ENCODE results near the gene SLC29A4.

Gene SLC29A4

DNA sequence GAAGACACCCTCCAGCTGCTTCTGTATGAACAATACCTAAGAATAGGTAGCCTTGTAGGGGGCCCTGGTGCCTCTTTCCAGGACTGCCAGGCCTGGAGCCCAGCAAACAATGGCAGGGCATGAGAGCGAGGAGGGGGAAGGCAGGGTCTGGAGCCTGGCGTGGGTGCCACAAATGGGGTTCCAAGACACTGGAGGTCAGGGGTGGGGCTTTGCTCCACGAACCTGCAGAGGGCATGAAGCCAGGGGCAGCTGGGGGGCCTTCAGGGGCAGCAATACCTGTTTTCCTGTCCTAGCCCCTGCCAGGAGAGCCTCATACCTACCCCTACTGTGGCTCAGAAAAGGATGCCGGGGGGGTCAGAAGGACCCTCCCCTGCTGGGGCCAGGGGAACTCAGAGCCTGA lies 61.6 kb downstream of the SLC29A4 start:
- no peaks in the 10 kb centered on the region for H3K36me3 ChIP-seq (ENCODE audit: control insufficient read depth, insufficient read depth, low read length)
- no peaks in the 10 kb centered on the region for H3K9me3 ChIP-seq (ENCODE audit: control insufficient read depth, insufficient read depth, low read length)

DNA sequence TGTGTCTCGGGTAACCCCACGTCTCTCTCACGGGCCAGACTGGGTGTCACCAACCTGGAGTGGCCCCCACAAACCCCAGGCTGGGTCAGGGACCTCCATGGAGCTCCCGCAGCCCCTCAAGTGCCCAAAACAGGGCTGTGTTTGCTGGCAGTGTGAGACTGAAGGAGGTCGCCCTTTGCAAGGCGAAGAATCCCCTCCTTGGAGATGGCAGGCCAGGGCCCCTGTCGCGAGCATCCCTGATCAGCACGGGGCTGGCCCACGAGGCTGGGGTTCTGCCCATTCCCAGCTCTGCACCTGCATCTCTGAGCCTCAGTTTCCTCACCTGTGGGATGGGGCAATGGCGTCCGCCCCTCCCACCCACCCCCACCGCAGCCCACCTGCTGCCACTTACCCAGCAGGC lies 62.4 kb downstream of the SLC29A4 start:
- H3K36me3 ChIP-seq (ENCODE audit: control insufficient read depth, insufficient read depth, low read length), result no peaks in the 10 kb centered on the region
- H3K9me3 ChIP-seq (ENCODE audit: control insufficient read depth, insufficient read depth, low read length), result no peaks in the 10 kb centered on the region
- peaks cover 5% of the 10 kb centered on the region for H3K27me3 ChIP-seq (ENCODE audit: control insufficient read depth, insufficient read depth, low read length)
- H3K9ac ChIP-seq (ENCODE audit: low read depth, low read length), result no peak overlapping the region
- H3K4me3 ChIP-seq (ENCODE audit: low read depth, low read length), result no peak overlapping the region
- no peaks in the 10 kb centered on the region for H3K4me1 ChIP-seq (ENCODE audit: control insufficient read depth, insufficient read depth, low read length)

More for the DNA sequence above, 61.6 kb downstream of the SLC29A4 start:
- no peaks in the 10 kb centered on the region for H3K4me1 ChIP-seq (ENCODE audit: control insufficient read depth, insufficient read depth, low read length)
- H3K27me3 ChIP-seq (ENCODE audit: control insufficient read depth, insufficient read depth, low read length), result peaks cover 2% of the 10 kb centered on the region
- no peak overlapping the region for H3K9ac ChIP-seq (ENCODE audit: low read depth, low read length)
- H3K4me3 ChIP-seq (ENCODE audit: low read depth, low read length), result no peak overlapping the region

DNA sequence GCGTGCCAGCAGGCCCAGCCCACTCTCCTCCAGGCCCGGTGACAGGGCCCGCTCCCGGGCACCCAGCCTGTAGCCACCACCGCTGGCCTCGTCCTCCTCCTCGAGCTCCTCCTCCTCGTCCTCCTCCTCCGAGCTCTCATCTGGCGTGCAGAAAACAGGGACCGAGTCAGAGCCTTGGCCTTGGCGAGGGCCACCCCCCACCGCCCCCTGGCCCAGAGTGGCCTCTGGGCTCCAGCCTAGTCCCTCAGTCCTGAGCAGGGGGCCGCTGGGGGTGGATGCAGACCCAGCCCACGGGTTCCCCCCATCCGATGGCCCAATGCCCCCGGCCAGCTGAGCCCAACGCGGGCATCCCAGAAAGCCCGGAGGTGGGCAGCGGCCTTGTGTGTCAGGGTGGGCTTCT lies 62.9 kb downstream of the SLC29A4 start:
- no peak overlapping the region for H3K4me3 ChIP-seq (ENCODE audit: low read depth, low read length)
- H3K27me3 ChIP-seq (ENCODE audit: control insufficient read depth, insufficient read depth, low read length), result peaks cover 5% of the 10 kb centered on the region
- H3K9ac ChIP-seq (ENCODE audit: low read depth, low read length), result no peak overlapping the region
- no peaks in the 10 kb centered on the region for H3K9me3 ChIP-seq (ENCODE audit: control insufficient read depth, insufficient read depth, low read length)
- H3K4me1 ChIP-seq (ENCODE audit: control insufficient read depth, insufficient read depth, low read length), result peaks cover 2% of the 10 kb centered on the region
- H3K36me3 ChIP-seq (ENCODE audit: control insufficient read depth, insufficient read depth, low read length), result no peaks in the 10 kb centered on the region

DNA sequence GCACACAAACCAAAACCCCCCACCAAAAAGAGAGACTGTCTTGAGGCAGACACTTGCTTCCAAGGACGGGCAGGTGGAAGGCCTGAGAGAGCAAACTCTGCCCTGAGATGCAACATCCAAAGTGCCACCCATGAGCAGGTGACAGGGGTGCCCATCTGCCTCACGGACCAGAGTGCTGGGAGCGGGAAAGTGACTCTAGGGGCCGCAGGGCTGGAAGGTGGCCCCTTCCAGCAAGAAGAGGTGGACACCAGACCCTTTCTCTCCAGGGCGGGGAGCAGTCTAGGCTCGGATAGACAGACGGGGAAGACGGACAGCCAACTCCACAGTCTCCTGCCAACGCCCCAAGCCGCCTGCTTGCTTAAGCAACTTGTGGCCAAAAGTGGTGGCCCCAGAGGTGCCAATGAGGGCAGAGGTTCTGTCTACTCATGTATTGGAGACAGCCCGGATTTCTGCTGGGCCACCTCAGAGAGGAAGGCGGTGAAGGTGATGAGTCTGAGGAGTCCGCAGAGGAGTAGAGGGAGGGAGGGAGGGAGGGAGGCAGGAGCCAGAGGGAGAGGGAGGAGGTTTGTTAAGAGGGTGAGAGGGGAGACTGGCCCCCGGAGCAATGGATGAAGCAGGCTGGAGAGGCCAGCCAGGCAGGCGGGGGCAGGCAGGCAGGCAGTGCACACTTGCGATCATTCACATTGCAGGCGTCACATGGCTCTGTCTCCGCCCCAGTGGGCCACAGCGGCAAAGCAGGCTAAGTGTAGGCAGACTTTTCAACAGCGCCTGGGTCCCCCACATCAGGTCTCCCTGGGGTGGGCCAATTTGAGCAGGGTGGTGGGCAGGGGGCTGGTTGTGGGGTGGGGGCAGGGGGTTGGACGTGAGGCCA lies 65.6 kb downstream of the SLC29A4 start:
- Histone ChIP-seq H3K9me3 (ENCODE audit: control insufficient read depth, insufficient read depth, low read length) (no peaks in the 10 kb centered on the region), H3K4me3 (ENCODE audit: low read depth, low read length) (no peak overlapping the region), H3K36me3 (ENCODE audit: control insufficient read depth, insufficient read depth, low read length) (no peaks in the 10 kb centered on the region), H3K9ac (ENCODE audit: low read depth, low read length) (no peak overlapping the region), H3K4me1 (ENCODE audit: control insufficient read depth, insufficient read depth, low read length) (peaks cover 4% of the 10 kb centered on the region), H3K27me3 (ENCODE audit: control insufficient read depth, insufficient read depth, low read length) (peaks cover 12% of the 10 kb centered on the region)

DNA sequence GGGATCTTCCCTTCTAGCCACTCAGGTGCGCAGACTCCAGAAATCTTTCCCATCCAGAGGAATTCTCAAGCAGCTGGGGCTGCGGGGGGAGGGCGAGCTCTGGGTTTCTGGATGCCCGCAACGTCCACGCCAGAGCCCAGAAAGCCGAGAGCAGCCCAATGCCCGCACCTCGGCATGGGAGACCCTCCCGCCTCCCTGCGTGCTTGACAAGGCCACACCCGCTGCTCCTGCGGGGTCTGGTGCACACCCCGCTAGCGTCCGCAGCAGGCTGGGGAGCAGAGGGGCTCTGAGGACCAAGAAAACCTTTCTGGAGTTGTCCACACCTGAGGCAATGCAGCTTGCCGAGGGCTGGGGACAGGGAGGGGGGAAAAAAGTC lies 66.2 kb downstream of the SLC29A4 start:
- no peak overlapping the region for H3K9ac ChIP-seq (ENCODE audit: low read depth, low read length)
- peaks cover 4% of the 10 kb centered on the region for H3K4me1 ChIP-seq (ENCODE audit: control insufficient read depth, insufficient read depth, low read length)
- H3K9me3 ChIP-seq (ENCODE audit: control insufficient read depth, insufficient read depth, low read length), result no peaks in the 10 kb centered on the region
- peak overlapping the region; percentile 23 for H3K4me3 ChIP-seq (ENCODE audit: low read depth, low read length)
- peaks cover 12% of the 10 kb centered on the region for H3K27me3 ChIP-seq (ENCODE audit: control insufficient read depth, insufficient read depth, low read length)
- no peaks in the 10 kb centered on the region for H3K36me3 ChIP-seq (ENCODE audit: control insufficient read depth, insufficient read depth, low read length)

DNA sequence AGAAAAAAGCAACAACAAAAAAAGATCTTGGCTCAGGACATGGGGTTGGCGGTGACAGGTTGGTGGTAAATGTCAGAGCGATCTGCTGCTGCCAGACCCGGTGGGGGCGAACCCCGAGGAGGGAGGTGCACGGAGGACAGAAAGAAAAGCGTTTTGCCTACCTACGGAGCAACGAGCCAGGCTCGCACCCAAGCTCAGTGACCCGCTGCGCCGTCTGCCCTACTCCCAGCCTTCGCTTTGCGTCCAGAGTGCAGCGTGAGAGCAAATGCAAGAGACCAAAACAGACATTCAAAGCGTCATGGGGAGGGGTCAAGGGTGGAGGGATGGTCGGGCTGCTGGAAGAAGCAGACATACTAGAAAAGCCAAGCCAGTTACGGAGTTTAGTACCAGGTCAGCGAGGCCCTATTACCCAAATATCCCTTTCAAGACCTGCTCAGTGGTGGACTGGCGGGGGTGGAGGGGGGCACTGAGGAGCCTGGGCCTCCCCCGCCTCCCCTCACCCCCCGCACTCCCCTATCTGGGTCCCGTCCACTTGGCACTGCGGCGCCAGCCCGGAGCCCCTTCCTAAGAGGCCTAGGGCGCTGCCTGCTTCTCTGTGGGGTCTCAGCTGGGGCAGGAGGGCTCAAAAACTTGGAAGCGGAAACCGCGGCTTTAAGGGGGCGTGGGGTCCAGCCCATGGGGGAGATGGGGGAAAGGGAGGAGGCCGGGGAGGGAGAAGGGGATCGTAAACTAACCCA lies 66.9 kb downstream of the SLC29A4 start:
- peaks cover 4% of the 10 kb centered on the region for H3K4me1 ChIP-seq (ENCODE audit: control insufficient read depth, insufficient read depth, low read length)
- H3K36me3 ChIP-seq (ENCODE audit: control insufficient read depth, insufficient read depth, low read length), result no peaks in the 10 kb centered on the region
- no peak overlapping the region for H3K9ac ChIP-seq (ENCODE audit: low read depth, low read length)
- peaks cover 12% of the 10 kb centered on the region for H3K27me3 ChIP-seq (ENCODE audit: control insufficient read depth, insufficient read depth, low read length)
- H3K4me3 ChIP-seq (ENCODE audit: low read depth, low read length), result peak overlapping the region; percentile 23
- no peaks in the 10 kb centered on the region for H3K9me3 ChIP-seq (ENCODE audit: control insufficient read depth, insufficient read depth, low read length)

DNA sequence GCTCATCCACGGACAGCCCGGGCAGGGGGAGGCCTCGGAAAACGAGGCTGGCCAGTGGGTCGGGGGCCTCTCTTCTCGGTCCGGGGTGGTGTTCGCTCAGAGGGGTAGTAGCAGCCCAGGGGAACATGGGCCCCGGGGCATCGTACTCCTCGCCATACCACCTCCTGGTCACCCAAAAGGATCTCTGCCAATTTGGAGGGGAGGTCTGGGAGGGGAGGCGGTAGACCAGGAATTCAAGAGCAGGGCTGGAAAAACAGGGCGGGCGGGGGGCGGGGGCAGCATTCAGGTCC lies 67.4 kb downstream of the SLC29A4 start:
- H3K9me3 ChIP-seq (ENCODE audit: control insufficient read depth, insufficient read depth, low read length), result no peaks in the 10 kb centered on the region
- peaks cover 4% of the 10 kb centered on the region for H3K4me1 ChIP-seq (ENCODE audit: control insufficient read depth, insufficient read depth, low read length)
- H3K9ac ChIP-seq (ENCODE audit: low read depth, low read length), result no peak overlapping the region
- H3K36me3 ChIP-seq (ENCODE audit: control insufficient read depth, insufficient read depth, low read length), result no peaks in the 10 kb centered on the region
- peak overlapping the region; percentile 18 for H3K4me3 ChIP-seq (ENCODE audit: low read depth, low read length)
- H3K27me3 ChIP-seq (ENCODE audit: control insufficient read depth, insufficient read depth, low read length), result peaks cover 12% of the 10 kb centered on the region

DNA sequence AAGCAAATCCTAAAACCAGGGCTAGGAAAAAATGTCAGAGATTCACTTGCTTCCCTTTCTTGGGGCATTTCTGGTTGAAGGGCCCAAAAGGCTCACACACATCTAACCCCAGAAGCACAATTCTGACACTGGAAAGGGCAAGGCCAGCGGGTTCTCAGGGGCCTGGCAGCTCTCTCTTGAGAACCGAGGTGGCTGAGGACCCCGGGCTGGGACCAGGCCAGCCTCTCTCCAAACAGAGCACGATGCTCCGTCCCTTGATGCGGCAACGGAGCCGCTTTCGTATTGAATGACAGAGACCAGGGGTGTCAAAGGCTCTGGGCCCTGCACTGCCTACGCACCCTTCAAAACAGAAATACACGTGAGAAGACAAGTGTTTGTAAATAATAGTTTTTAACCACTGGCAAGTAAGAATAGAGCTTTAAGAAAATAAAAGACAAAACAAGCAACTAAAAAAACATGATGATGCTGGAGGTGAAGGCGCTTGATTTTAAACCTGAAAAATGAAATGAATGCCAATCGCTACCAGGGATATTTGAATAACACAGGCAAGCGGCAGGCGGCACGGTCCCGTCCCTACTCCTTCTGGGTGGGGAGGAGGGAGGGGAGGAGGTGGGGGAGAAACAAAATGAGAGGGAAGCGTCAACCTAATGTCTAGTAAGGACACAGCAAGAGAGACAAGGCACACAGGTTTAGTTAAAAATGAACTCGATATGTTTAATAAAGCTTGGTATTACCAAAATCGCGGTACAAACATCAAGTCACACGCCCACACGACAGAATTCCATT lies 68.0 kb downstream of the SLC29A4 start:
- Histone ChIP-seq H3K4me1 (ENCODE audit: control insufficient read depth, insufficient read depth, low read length) (peaks cover 4% of the 10 kb centered on the region), H3K4me3 (ENCODE audit: low read depth, low read length) (peak overlapping the region; percentile 22), H3K36me3 (ENCODE audit: control insufficient read depth, insufficient read depth, low read length) (no peaks in the 10 kb centered on the region), H3K9ac (ENCODE audit: low read depth, low read length) (no peak overlapping the region), H3K27me3 (ENCODE audit: control insufficient read depth, insufficient read depth, low read length) (peaks cover 12% of the 10 kb centered on the region), H3K9me3 (ENCODE audit: control insufficient read depth, insufficient read depth, low read length) (no peaks in the 10 kb centered on the region)

DNA sequence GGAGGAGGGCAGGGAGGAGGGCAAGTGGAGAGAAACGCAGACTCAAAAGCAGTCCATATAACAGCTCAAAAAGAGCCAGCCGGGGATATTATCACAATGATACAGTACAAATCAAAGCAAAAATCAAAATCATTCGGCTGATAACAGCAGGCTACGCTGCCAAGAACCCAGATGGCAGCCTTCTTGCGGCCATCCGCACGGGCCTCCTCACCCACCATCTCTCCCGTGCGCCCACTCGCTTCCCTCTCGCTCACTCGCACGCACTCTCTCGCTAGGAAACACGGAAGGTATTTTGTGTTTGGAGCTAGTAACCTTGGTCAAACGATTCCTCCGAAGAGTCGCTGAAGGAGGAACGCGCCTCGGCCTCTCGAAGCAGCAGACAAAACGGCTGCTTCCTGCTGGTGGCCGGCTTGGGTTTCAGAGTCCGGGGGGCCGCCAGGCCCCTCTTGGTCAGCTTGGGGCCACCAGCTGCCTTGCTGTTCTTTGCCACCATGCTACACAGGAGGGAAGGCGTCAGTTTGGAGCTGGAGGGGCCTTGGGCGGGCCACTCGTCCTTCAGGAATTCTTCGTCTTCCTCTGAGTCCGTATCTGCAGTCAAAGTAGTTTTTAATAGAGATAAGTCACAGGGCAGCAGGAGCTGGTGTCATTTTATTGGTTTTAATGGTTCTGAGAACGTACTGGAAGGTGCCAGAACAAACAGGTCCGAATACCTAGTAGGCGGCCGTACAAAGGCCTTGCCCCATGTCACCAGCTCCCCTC lies 68.9 kb downstream of the SLC29A4 start:
- H3K9ac ChIP-seq (ENCODE audit: low read depth, low read length), result no peak overlapping the region

DNA sequence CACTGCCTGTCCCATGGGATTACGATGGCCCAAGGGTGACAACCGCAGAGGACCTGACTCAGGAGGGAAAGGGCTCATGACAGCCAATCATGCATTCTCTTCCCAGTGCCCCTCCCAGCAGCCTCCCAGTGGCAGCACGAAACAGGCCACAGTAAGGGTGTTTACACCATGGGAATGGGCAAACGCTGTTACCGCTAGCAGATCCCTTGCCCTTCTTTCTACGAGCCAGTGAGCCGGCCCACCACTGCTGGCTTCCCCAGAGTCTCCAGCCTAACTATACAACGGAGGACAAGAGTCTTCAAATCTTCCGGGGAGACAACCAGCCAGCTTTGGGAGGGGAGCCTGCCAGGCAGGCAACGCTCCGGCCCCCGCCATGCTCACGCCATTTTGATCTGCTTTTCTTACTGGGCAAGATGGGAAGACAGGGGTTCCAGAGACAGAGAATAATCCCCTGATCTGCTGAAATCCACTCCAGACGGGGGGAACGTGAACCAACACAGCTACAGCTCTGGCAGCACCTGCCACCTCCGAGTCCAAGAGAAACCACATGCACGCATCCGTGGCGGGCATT lies 69.8 kb downstream of the SLC29A4 start:
- H3K9me3 ChIP-seq (ENCODE audit: control insufficient read depth, insufficient read depth, low read length), result no peaks in the 10 kb centered on the region
- H3K36me3 ChIP-seq (ENCODE audit: control insufficient read depth, insufficient read depth, low read length), result no peaks in the 10 kb centered on the region
- H3K4me1 ChIP-seq (ENCODE audit: control insufficient read depth, insufficient read depth, low read length), result peaks cover 4% of the 10 kb centered on the region
- no peak overlapping the region for H3K4me3 ChIP-seq (ENCODE audit: low read depth, low read length)
- H3K27me3 ChIP-seq (ENCODE audit: control insufficient read depth, insufficient read depth, low read length), result peaks cover 12% of the 10 kb centered on the region
- no peak overlapping the region for H3K9ac ChIP-seq (ENCODE audit: low read depth, low read length)

More for the DNA sequence above, 68.9 kb downstream of the SLC29A4 start:
- H3K4me3 ChIP-seq (ENCODE audit: low read depth, low read length), result no peak overlapping the region
- no peaks in the 10 kb centered on the region for H3K36me3 ChIP-seq (ENCODE audit: control insufficient read depth, insufficient read depth, low read length)
- no peaks in the 10 kb centered on the region for H3K9me3 ChIP-seq (ENCODE audit: control insufficient read depth, insufficient read depth, low read length)
- H3K27me3 ChIP-seq (ENCODE audit: control insufficient read depth, insufficient read depth, low read length), result peaks cover 12% of the 10 kb centered on the region
- peaks cover 4% of the 10 kb centered on the region for H3K4me1 ChIP-seq (ENCODE audit: control insufficient read depth, insufficient read depth, low read length)

Measured in iPS-15b (cell line).